Ishikawa (cell line): ENCODE measurements around the gene CD99.

ENCODE experiments used
- CEBPB ChIP-seq: IDR thresholded peaks from 2 replicates; pipeline ENCODE4 v1.6.1; 2012
- CREB1 ChIP-seq: IDR thresholded peaks from 2 replicates; pipeline ENCODE4 v1.6.1; 2012; ENCODE audit warnings: low read depth
- EGR1 ChIP-seq: IDR thresholded peaks from 2 replicates; pipeline ENCODE4 v1.6.1; 2012
- EP300 ChIP-seq: IDR thresholded peaks from 2 replicates; pipeline ENCODE4 v1.6.1; 2012; ENCODE audit warnings: borderline replicate concordance
- FOXM1 ChIP-seq: IDR thresholded peaks from 2 replicates; pipeline ENCODE4 v1.6.1; 2012; ENCODE audit warnings: low read depth, borderline replicate concordance
- MAX ChIP-seq: IDR thresholded peaks from 2 replicates; pipeline ENCODE4 v1.6.1; 2012
- NFIC ChIP-seq: IDR thresholded peaks from 2 replicates; pipeline ENCODE4 v1.6.1; 2012
- RAD21 ChIP-seq: IDR thresholded peaks from 2 replicates; pipeline ENCODE4 v1.6.1; 2012; ENCODE audit warnings: low read depth
- REST ChIP-seq: IDR thresholded peaks from 2 replicates; pipeline ENCODE4 v1.6.1; 2012; ENCODE audit warnings: low read depth, mild to moderate bottlenecking
- TAF1 ChIP-seq: IDR thresholded peaks from 2 replicates; pipeline ENCODE4 v1.6.1; 2012; ENCODE audit warnings: low read depth, mild to moderate bottlenecking
- TCF12 ChIP-seq: IDR thresholded peaks from 2 replicates; pipeline ENCODE4 v1.6.1; 2012; ENCODE audit warnings: low read depth
- TEAD4 ChIP-seq: IDR thresholded peaks from 2 replicates; pipeline ENCODE4 v1.6.1; 2012
- USF1 ChIP-seq: IDR thresholded peaks from 2 replicates; pipeline ENCODE4 v1.6.1; 2012
- YY1 ChIP-seq: IDR thresholded peaks from 2 replicates; pipeline ENCODE4 v1.6.1; 2012; ENCODE audit warnings: low read depth
- ZBTB7A ChIP-seq: IDR thresholded peaks from 2 replicates; pipeline ENCODE4 v1.6.1; 2012; ENCODE audit warnings: low read depth

Gene CD99

GRCh38 chrX:2708592-2709188 is 17.6 kb downstream of the CD99 start:
- TF ChIP-seq MAX = no peak
- TF ChIP-seq CEBPB = no peak
- no peak for TF ChIP-seq REST
- no peak for TF ChIP-seq USF1
- no peak for TF ChIP-seq NFIC
- no peak for TF ChIP-seq EP300
- TF ChIP-seq CREB1 = no peak
- TF ChIP-seq TEAD4 = no peak
- no peak for TF ChIP-seq YY1
- no peak for TF ChIP-seq EGR1
- no peak for TF ChIP-seq FOXM1
- no peak for TF ChIP-seq TCF12
- no peak for TF ChIP-seq ZBTB7A
- TF ChIP-seq TAF1 = no peak
- TF ChIP-seq RAD21 = no peak

GRCh38 chrX:2709556-2709955 is 18.5 kb downstream of the CD99 start:
- no peak for TF ChIP-seq YY1
- TF ChIP-seq REST = no peak
- TF ChIP-seq CEBPB = no peak
- no peak for TF ChIP-seq TEAD4
- TF ChIP-seq TAF1 = no peak
- no peak for TF ChIP-seq FOXM1
- no peak for TF ChIP-seq TCF12
- no peak for TF ChIP-seq RAD21

- TF ChIP-seq YY1 (no peak), FOXM1 (no peak), MAX (no peak), NFIC (no peak), ZBTB7A (no peak), TAF1 (no peak), USF1 (no peak), EGR1 (no peak), TCF12 (no peak), RAD21 (no peak), TEAD4 (no peak), EP300 (no peak), CEBPB (no peak), CREB1 (no peak)
Measured at GRCh38 chrX:2710041-2710840, 19.1 kb downstream of the CD99 start.

GRCh38 chrX:2711441-2711840 is 20.3 kb downstream of the CD99 start:
- TF ChIP-seq YY1 (no peak), EGR1 (no peak), ZBTB7A (no peak), MAX (no peak), USF1 (no peak), TCF12 (no peak), TEAD4 (no peak), FOXM1 (no peak), REST (no peak), CEBPB (no peak)
